ENCODE data around the gene GBF1.
A peak's percentile ranks its signal among the peaks of the same experiment; 100 is the strongest.

GBF1 gene

DNA sequence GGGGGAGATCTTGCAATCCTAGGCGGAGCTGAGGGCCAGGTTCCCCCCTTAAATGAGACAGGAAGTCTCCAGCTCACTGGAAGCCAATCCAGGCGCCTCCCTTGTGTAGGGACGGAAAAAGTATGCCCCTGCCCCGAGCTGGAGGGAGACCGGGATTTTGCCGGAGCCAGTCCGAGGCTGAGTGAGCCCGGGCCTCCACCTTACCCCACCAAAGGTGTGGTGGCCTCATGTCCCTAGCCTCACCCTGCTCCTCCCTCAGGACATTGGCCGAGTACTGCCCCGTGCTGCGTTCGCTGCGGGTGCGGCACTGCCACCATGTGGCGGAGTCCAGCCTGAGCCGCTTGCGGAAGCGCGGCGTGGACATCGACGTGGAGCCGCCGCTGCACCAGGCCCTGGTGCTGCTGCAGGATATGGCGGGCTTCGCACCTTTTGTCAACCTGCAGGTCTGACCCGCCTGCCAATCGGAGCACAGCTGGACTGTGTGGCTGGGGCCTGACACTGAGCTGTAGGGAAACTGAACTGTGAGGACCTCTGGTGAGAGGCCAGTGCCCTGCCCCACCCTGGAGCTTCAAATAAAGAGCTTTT lies 177.3 kb downstream of the GBF1 start:
- peak; percentile 83 for DNase-seq (ENCODE audit: low read depth)
- peak; percentile 67 for TF ChIP-seq CTCF (IDR thresholded peaks at IDR 0.05; ENCODE audit: insufficient read depth, low read depth, low read length, missing control alignments)
- H3K4me3 ChIP-seq (ENCODE audit: low read depth, low read length) = peak overlapping the region; percentile 57

- DNase-seq (ENCODE audit: low read depth) = no peak
- TF ChIP-seq CTCF (IDR thresholded peaks at IDR 0.05; ENCODE audit: insufficient read depth, low read depth, low read length, missing control alignments) = no peak
- H3K4me3 ChIP-seq (ENCODE audit: low read depth, low read length) = no peak overlapping the region
Observed at GRCh38 chr10:102423372-102423968, 178.1 kb downstream of the GBF1 start.

- DNase-seq (ENCODE audit: low read depth) = no peak
- no peak overlapping the region for H3K4me3 ChIP-seq (ENCODE audit: low read depth, low read length)
- TF ChIP-seq CTCF (IDR thresholded peaks at IDR 0.05; ENCODE audit: insufficient read depth, low read depth, low read length, missing control alignments) = no peak
Observed at GRCh38 chr10:102424145-102424544, 178.8 kb downstream of the GBF1 start.

GRCh38 chr10:102424916-102425315 lies 179.6 kb downstream of the GBF1 start:
- no peak for TF ChIP-seq CTCF (IDR thresholded peaks at IDR 0.05; ENCODE audit: insufficient read depth, low read depth, low read length, missing control alignments)
- H3K4me3 ChIP-seq (ENCODE audit: low read depth, low read length) = no peak overlapping the region
- no peak for DNase-seq (ENCODE audit: low read depth)

DNA sequence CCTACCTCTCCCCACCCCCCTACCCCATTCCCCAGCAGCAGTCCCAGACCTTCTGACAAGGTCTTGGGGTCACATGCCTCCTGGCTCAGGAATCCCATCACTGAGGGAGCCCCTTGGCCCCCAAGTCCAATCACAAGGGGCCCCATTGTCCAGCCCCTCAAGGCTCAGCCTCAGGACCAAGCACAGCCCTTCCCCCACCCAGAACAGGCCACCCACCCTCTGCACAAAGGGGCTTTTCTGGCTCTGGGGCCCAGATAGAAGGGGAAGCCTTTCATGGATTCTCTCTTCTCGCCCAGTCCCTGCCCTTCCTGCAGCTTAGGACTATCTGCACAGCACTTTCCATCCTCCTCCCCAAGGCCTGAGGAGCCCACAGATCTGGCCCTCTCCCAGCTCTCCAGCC lies 180.1 kb downstream of the GBF1 start:
- no peak for DNase-seq (ENCODE audit: low read depth)
- H3K4me3 ChIP-seq (ENCODE audit: low read depth, low read length) = no peak overlapping the region
- TF ChIP-seq CTCF (IDR thresholded peaks at IDR 0.05; ENCODE audit: insufficient read depth, low read depth, low read length, missing control alignments) = no peak

- H3K4me3 ChIP-seq (ENCODE audit: low read depth, low read length) = no peak overlapping the region
- no peak for DNase-seq (ENCODE audit: low read depth)
- no peak for TF ChIP-seq CTCF (IDR thresholded peaks at IDR 0.05; ENCODE audit: insufficient read depth, low read depth, low read length, missing control alignments)
Observed at GRCh38 chr10:102426803-102427287, 181.5 kb downstream of the GBF1 start.

DNA sequence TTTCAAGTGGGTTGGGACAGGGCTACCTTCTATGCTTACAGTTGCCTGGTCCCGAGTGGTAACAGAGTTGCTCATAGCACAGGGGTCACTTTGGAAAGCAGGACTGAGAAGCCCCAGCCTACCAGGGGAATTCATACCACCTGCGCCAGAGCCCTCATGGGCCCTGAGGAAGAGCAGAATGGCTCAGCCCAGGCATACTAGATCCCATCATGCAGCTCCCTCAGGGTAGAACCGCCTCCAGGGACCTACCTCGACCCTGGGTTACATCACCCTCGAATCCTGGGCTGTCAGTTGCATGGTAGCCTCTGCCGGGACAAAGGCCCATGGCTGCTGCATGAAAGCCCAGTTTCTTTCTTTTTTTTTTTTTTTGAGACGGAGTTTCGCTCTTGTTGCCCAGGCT lies 184.1 kb downstream of the GBF1 start:
- DNase-seq (ENCODE audit: low read depth) = no peak
- H3K4me3 ChIP-seq (ENCODE audit: low read depth, low read length) = no peak overlapping the region
- no peak for TF ChIP-seq CTCF (IDR thresholded peaks at IDR 0.05; ENCODE audit: insufficient read depth, low read depth, low read length, missing control alignments)
